Skin epidermis (tissue), 12 donors: ENCODE data around the gene PHIP.

Experiments
- H3K27ac ChIP-seq, 21 experiments: fragments of 200-600 bp; sonication (generic) in 11 of 21; one replicate each; pipeline ENCODE4 v1.5.0; 2020; ENCODE audit warnings: mild to moderate bottlenecking in 3 of 21, inconsistent platforms in 2 of 21, moderate library complexity in 2 of 21
- H3K4me3 ChIP-seq, 7 experiments: fragments of 200-600 bp; sonication (generic) in 2 of 7; one replicate each; pipeline ENCODE4 v1.5.0; 2020; ENCODE audit warnings: inconsistent platforms in 2 of 7, mild to moderate bottlenecking in 2 of 7, moderate library complexity in 1 of 7

Gene PHIP

DNA sequence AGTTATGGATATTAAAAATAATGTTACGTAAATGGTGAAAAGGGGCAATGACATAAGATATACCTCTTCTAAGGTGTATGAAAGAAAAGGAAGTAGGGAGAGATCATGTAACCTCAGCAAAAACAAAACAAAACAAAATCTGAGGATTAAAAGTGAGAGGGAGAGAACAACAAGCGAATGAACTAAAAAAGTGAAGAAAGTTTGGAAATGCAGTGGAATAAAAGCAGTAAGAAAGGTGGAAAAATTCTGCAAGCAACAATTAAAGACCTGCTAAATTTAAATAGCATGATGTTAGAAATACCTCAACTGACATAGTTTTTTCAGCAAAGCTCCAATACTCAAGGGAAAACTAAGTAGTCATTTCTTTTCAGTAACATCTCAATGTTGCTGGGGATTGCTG is 48.0 kb downstream of the PHIP start:
- Histone ChIP-seq H3K27ac (no peak overlapping the region), H3K4me3 (no peak overlapping the region)

GRCh38 chr6:79028641-79029314 is 49.3 kb downstream of the PHIP start:
- no peak overlapping the region for H3K4me3 ChIP-seq

DNA sequence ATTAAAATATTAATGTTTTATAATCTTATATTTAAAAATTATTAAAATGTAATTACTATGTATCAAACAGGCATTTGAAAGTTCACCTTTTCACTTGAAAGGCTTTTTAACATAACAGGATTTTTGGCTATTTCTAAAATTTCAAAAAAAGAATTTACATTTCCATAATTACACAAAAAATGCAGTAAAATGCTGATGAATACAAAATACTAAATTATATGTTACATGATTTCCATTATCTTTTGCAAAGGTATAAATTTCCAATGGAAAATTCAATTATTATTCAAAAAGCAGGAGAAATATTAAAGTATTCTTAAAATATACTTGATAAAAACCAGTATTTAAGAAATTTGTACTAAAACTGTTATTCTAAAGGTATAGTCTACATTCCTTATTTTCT is 66.1 kb downstream of the PHIP start:
- Histone ChIP-seq H3K27ac (no peak overlapping the region), H3K4me3 (no peak overlapping the region)

More at GRCh38 chr6:79028641-79029314, 49.3 kb downstream of the PHIP start:
- no peak overlapping the region for H3K27ac ChIP-seq

DNA sequence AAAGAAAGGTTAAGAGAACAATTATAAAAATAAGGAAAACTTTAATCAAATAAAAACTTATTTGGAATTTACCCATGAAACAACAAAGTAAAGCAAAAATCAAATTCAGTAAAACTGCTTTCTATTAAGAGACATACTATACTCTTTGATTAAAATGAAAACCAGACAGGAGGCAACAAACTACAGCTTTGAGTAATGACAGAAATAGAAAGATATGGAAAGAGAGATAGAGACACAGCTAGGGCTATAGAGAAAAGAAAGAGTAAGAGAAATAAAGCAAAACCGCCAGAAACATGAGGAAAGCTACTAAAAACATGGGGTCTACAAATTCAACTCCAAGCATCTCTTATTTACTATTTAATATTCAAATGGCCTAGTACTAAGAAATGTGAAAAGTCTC is 67.6 kb downstream of the PHIP start:
- no peak overlapping the region for H3K4me3 ChIP-seq
- no peak overlapping the region for H3K27ac ChIP-seq

DNA sequence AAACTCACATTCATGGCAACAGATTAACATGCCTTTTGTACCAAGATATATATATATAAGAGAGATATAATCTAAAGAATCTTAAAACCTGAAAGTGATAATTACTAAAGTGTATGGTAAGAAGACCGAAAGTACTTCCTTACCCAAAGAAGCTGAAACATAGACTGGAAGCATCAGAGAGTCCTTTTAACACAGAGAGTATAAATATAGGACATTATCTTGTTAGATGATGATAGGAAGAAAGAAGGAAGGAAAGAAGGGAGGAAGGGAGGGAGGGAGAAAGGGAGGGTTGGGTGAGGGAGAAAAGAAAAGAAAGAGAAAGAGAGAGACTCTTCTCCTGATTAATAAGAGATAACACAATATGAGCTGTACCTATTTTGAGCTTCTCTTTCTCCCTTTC is 68.2 kb downstream of the PHIP start:
- Histone ChIP-seq H3K4me3 (no peak overlapping the region), H3K27ac (no peak overlapping the region)

DNA sequence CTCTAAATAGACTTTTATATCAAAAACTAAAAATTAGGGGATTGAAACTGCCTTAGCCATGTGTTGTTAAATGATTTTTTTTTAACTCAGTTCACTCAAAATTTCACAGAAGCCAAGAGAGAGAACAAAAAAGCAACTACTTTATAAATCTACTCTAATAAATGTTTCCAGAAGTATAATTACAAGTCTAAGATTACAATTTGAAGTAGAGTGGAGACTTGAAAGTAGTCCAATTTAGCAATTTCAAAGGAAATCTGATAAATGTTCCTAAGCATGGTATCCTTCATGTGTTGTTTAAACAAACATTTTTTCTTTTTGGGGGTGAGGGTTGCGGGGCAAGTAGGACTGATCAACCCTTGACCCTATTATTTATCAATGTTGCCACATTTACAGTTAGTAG is 72.6 kb downstream of the PHIP start:
- no peak overlapping the region for H3K27ac ChIP-seq
- no peak overlapping the region for H3K4me3 ChIP-seq

DNA sequence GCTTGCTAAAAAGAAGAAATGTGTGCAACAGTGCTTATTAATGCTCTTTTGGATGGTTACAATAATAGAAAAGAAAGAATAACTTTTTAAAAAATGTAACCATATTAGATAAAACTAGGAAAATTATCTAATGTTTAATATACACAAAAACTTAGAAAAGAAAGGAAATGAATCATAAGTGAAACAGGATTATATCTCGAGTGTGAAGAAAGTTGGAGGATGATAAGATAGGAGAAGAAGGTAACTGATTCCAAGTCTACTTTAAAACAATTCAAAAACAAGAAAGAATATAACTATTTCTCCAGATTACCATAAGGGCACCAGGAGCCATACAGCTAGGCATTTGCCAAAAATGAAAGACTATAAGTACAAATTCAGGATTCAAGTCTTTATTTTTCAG is 73.0 kb downstream of the PHIP start:
- no peak overlapping the region for H3K4me3 ChIP-seq

DNA sequence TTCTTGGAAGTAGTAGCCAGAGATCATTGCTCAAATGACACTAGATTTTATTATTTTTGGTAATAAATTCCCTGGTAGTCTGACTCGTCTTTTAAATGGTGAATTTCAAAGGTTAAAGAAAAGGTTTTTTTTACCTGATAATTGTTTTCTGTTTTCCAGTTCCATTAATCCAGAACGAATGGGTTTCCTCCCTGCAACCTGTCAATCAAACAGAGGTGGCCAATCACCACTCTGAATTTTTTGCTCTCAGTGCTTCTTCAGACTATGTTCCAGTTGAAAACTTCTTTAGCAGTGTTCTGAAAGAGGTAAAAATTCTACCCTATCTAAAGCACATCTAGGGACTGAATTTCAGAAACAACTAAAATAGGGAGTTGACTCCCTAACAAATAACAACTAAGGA is 73.8 kb downstream of the PHIP start:
- no peak overlapping the region for H3K27ac ChIP-seq
- H3K4me3 ChIP-seq, result no peak overlapping the region

More for the DNA sequence above, 73.0 kb downstream of the PHIP start:
- H3K27ac ChIP-seq, result no peak overlapping the region

GRCh38 chr6:79001415-79001814 is 76.6 kb downstream of the PHIP start:
- H3K4me3 ChIP-seq, result no peak overlapping the region

GRCh38 chr6:78999737-79000136 is 78.3 kb downstream of the PHIP start:
- no peak overlapping the region for H3K4me3 ChIP-seq
- no peak overlapping the region for H3K27ac ChIP-seq

More at GRCh38 chr6:79001415-79001814, 76.6 kb downstream of the PHIP start:
- no peak overlapping the region for H3K27ac ChIP-seq

GRCh38 chr6:78995946-78996345 is 82.1 kb downstream of the PHIP start:
- Histone ChIP-seq H3K4me3 (no peak overlapping the region), H3K27ac (no peak overlapping the region)

DNA sequence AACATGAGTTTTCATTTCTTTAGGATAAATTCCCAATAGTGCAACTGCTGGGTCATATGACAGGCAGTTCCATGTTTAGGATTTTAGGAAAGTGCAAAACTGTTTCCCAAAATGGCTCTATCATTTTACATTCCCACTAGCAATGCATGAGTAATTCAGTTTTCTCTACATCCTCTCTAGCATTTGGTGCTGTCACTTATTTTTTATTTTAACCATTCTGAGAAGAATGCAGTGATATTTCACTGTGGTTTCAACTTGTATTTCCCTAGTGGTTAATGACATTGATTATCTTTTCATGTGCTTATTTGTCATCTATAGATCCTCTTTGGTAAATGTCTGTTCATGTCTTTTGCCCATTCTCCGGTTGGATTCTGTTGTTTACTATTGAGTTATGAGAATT is 82.7 kb downstream of the PHIP start:
- no peak overlapping the region for H3K27ac ChIP-seq
- no peak overlapping the region for H3K4me3 ChIP-seq

DNA sequence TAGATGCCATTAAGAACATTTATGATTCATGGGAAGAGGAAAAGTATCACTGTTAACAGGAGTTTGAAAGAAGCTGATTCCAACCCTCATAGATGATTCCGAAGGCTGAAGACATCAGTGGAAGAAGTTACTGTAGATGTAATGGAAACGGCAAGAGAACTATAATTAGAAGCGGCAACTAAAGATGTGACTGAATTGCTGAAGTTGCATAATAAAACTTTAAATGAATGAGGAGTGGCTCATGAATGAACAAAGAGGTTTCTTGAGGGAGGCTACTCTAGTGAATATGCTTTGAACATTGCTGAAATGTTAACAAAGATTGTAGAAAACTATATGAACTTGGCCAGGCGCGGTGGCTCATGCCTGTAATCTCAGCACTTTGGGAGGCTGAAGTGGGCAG is 84.1 kb downstream of the PHIP start:
- H3K4me3 ChIP-seq, result no peak overlapping the region
- no peak overlapping the region for H3K27ac ChIP-seq

- H3K4me3 ChIP-seq, result no peak overlapping the region
- no peak overlapping the region for H3K27ac ChIP-seq
Observed at GRCh38 chr6:78989191-78989590, 88.9 kb downstream of the PHIP start.

- Histone ChIP-seq H3K4me3 (no peak overlapping the region), H3K27ac (no peak overlapping the region)
Observed at GRCh38 chr6:78986161-78986560, 91.9 kb downstream of the PHIP start.

DNA sequence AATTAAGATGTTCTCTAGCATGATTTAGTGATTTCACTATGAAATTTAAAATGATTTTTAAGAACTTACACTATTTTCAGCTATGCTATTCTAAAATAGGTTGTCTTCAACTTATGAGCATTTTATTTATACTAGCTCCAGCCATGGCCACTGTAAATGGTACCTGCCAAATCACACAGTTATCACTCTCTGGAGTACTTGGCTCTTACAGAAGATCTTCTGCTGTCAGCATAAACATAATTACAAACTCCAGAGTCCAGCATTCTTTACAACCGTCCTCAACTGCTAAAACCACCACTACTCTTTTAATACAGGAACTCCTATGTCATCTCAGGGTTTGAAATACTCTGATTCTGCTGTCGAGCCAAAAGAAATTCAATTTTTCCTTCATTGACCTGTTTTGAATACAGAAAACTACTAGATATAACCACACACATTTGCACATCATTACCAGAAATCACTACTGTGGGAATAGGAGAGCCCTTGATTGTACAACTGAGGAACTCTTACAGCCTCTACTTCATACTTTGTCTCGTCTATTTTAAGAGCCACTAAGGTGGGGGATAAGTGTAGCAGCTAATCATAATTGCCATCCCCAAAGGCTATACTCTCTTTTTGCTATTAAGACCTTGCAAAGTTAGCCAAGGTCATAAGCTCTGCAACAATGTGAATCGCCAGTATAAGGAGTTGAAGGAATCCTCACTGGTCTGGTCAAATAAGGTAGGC is 93.7 kb downstream of the PHIP start:
- H3K4me3 ChIP-seq, result no peak overlapping the region
- no peak overlapping the region for H3K27ac ChIP-seq

GRCh38 chr6:78967191-78967590 is 110.9 kb downstream of the PHIP start:
- H3K4me3 ChIP-seq, result no peak overlapping the region

GRCh38 chr6:78966542-78966941 is 111.5 kb downstream of the PHIP start:
- Histone ChIP-seq H3K27ac (no peak overlapping the region), H3K4me3 (no peak overlapping the region)

More at GRCh38 chr6:78967191-78967590, 110.9 kb downstream of the PHIP start:
- no peak overlapping the region for H3K27ac ChIP-seq

GRCh38 chr6:78962448-78962847 is 115.6 kb downstream of the PHIP start:
- Histone ChIP-seq H3K4me3 (no peak overlapping the region), H3K27ac (no peak overlapping the region)

DNA sequence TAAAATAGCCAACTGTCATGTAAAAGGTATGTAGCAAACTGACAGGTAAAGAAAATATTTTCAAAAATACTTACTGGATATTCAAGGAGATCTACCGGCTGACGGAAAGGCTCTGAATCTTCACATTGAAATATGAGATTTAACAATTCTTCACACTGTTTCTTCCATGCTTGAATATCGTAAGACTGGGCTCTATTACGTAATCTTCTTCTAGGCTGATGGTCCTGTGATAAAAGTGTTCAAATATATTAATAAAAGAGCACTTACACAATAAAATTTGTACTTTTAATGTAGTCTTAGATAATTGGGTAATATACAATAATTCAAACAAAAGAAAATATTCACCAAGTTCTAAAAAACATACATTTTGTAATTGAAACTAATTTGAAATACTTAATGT is 123.3 kb downstream of the PHIP start:
- Histone ChIP-seq H3K27ac (no peak overlapping the region), H3K4me3 (no peak overlapping the region)

DNA sequence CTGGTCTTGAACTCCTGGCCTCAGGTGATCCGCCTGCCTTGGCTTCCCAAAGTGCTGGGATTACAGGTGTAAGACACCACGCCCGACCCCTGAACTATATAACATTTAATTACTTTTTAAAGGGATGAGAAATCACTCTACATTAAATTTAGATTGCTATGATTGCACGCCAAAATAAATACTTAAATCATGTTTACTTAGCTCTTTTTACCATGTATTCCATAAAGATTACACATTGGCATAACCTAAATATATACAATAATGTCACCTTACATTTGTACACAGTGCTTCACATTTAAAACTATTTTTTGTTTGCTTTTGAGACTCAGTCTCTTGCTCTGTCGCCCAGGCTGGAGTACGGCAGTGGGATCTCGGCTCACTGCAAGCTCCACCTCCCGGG is 124.3 kb downstream of the PHIP start:
- no peak overlapping the region for H3K4me3 ChIP-seq
- H3K27ac ChIP-seq, result no peak overlapping the region

GRCh38 chr6:78952362-78952761 is 125.7 kb downstream of the PHIP start:
- no peak overlapping the region for H3K27ac ChIP-seq
- no peak overlapping the region for H3K4me3 ChIP-seq
